Lung (tissue), 12 donors: ENCODE data around the gene SRF. TPM values are rescaled to one million over a fixed set of nuclear protein-coding genes. Genes with fewer than 3 reads are reported as not detected.
A peak's percentile ranks its signal among the peaks of the same experiment; 100 is the strongest.

Experiments used
- ATAC-seq: fragments of 200-7000 bp; cut with Tn5 transposase; one replicate; pipeline ENCODE4 v1.9.1; 2020; ENCODE audit warnings: moderate number of reproducible peaks; ENCODE audit not compliant: insufficient read depth, low FRiP score
- DNase-seq, 3 donors: peaks; one replicate each; pipeline ENCODE4 v3.0.0-alpha.2; 2013 to 2017
- H3K27ac ChIP-seq, 2 donors: one replicate each; pipeline ENCODE4 v1.5.1; 2013; ENCODE audit warnings: mild to moderate bottlenecking in 2 of 2, moderate library complexity in 2 of 2, control low read depth in 1 of 2, inconsistent platforms in 1 of 2, low read depth in 1 of 2, low read length in 1 of 2
- H3K27me3 ChIP-seq, 3 donors: one replicate each; pipeline ENCODE4 v1.5.1; 2013; ENCODE audit warnings: low read length in 2 of 3; ENCODE audit not compliant: control insufficient read depth in 3 of 3, insufficient read depth in 3 of 3
- H3K36me3 ChIP-seq, 4 donors: one replicate each; pipeline ENCODE4 v1.5.1; 2013; ENCODE audit warnings: low read length in 4 of 4, mild to moderate bottlenecking in 1 of 4, moderate library complexity in 1 of 4; ENCODE audit not compliant: control insufficient read depth in 4 of 4, insufficient read depth in 4 of 4
- H3K4me1 ChIP-seq, 5 donors: one replicate each; pipeline ENCODE4 v1.5.1; 2013; ENCODE audit warnings: low read length in 5 of 5, mild to moderate bottlenecking in 2 of 5, moderate library complexity in 1 of 5; ENCODE audit not compliant: control insufficient read depth in 5 of 5, insufficient read depth in 5 of 5
- H3K4me3 ChIP-seq: one replicate; pipeline ENCODE4 v1.5.1; 2013; ENCODE audit warnings: mild to moderate bottlenecking, control low read depth, moderate library complexity
- H3K9ac ChIP-seq, 2 donors: one replicate each; pipeline ENCODE4 v1.5.1; 2013; ENCODE audit warnings: low read length in 2 of 2, control low read depth in 1 of 2; ENCODE audit not compliant: insufficient read depth in 1 of 2
- H3K9me3 ChIP-seq, 4 donors: one replicate each; pipeline ENCODE4 v1.5.1; 2013; ENCODE audit warnings: low read length in 3 of 4, mild to moderate bottlenecking in 1 of 4, moderate library complexity in 1 of 4; ENCODE audit not compliant: control insufficient read depth in 4 of 4, insufficient read depth in 3 of 4
- WGBS, 2 donors: extraction: QIAGEN DNeasy Blood & Tissue Kit; methylation state at CpG; one replicate each; pipeline ENCODE4 v1.1.7; 2013; 5-methylcytosine and 5-hydroxymethylcytosine counted together
- polyA plus RNA-seq, 2 donors: library from polyadenylated mRNA; stranded (reverse); fragments of 200-250 nt; gene quantifications; one replicate each; pipeline ENCODE4 v1.2.1, GENCODE V29; 2013
- total RNA-seq, 2 donors: library from RNA; depleted of rRNA in 1 of 2; stranded (reverse); fragments of >200 nt in 1 of 2; gene quantifications; one replicate each; pipeline ENCODE4 v1.2.1, GENCODE V29; 2014 to 2021
- TF ChIP-seq, protein P1 (sequence below): IDR thresholded peaks from 2 replicates; pipeline ENCODE4 v1.5.1; 2012; ENCODE audit warnings: mild to moderate bottlenecking; ENCODE audit errors: control extremely low read depth, extremely low read depth
- donor health status: control.
- donor health status: control.
- donor health status: Bipolar disorder and iron deficiency.
- donor health status: healthy.
- donor health status: DM: yes; HTN: yes; CAD: no.

SRF gene
- total and polyA plus RNA-seq, 4 donors = 12.7 to 42.0 (median 29.0) TPM

- TF ChIP-seq, protein P1, sequence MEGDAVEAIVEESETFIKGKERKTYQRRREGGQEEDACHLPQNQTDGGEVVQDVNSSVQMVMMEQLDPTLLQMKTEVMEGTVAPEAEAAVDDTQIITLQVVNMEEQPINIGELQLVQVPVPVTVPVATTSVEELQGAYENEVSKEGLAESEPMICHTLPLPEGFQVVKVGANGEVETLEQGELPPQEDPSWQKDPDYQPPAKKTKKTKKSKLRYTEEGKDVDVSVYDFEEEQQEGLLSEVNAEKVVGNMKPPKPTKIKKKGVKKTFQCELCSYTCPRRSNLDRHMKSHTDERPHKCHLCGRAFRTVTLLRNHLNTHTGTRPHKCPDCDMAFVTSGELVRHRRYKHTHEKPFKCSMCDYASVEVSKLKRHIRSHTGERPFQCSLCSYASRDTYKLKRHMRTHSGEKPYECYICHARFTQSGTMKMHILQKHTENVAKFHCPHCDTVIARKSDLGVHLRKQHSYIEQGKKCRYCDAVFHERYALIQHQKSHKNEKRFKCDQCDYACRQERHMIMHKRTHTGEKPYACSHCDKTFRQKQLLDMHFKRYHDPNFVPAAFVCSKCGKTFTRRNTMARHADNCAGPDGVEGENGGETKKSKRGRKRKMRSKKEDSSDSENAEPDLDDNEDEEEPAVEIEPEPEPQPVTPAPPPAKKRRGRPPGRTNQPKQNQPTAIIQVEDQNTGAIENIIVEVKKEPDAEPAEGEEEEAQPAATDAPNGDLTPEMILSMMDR = no peak
- peaks cover 0 to 13% (median 0%) of the 10 kb centered on the region in 5 donors for H3K4me1 ChIP-seq
- H3K9me3 ChIP-seq = no peaks in the 10 kb centered on the region
- DNase-seq = no peak
- no peaks in the 10 kb centered on the region for H3K27me3 ChIP-seq
- H3K4me3 ChIP-seq = no peak overlapping the region
- no peak overlapping the region for H3K9ac ChIP-seq
- H3K27ac ChIP-seq = no peak overlapping the region
- 76 to 77% methylated on average over 14 of the region's 14 CpGs for WGBS, 2 donors
- no peak for ATAC-seq
- H3K36me3 ChIP-seq = peaks cover 0 to 48% (median 23%) of the 10 kb centered on the region in 4 donors
These were observed 29.0 kb upstream of the SRF start for GRCh38 chr6:43142101-43142500.

DNA sequence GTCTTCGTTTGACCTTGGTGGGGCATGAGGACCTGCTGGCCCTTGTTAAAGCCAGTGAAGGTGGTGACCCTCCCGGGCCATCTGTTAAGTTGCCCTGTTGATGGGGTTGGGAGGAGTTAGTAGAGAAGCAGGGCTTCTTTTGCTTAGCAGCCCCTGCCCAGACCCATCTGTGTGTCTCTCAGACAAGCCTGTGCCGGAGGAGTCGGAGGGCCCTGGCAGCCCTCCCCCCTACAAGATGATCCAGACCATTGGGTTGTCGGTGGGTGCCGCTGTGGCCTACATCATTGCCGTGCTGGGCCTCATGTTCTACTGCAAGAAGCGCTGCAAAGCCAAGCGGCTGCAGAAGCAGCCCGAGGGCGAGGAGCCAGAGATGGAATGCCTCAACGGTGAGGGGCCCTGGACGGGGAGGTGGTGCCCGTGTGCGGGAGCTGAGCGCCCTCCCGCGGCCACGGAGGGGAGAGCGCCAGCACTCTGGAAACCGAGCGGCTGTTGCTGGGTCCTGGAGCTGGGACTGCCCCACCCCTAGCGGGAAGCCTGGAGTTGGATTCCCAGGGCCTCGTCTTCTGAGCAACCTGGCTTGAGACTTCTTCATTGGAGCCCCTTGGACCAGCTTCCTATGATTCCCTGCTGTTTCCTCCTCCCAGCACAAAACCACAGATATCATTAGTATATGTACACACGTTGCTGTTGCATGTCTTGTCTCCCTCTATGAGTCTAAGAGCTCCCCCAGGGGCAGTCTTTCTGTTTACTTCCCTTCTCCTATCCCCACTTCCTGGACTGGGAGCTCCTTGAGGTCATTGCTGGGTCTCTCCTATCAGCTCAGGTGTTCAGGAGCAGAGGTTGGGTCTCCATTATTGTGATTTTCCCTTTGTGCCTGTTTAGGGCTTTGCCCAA lies 27.6 kb upstream of the SRF start:
- ATAC-seq (peak; percentile 92), DNase-seq (peak; percentile 95 to 97 (median 96))
- H3K4me1 ChIP-seq = peaks cover 0 to 13% (median 0%) of the 10 kb centered on the region in 5 donors
- H3K27ac ChIP-seq = peak overlapping the region in 1 of 2 donors; percentile 1
- 17% methylated on average over 25 of the region's 25 CpGs for WGBS, 2 donors
- TF ChIP-seq, protein P1 = peak; percentile 81
- peak overlapping the region in 1 of 2 donors; percentile 5 for H3K9ac ChIP-seq
- no peaks in the 10 kb centered on the region for H3K27me3 ChIP-seq
- no peaks in the 10 kb centered on the region for H3K9me3 ChIP-seq
- no peak overlapping the region for H3K4me3 ChIP-seq
- H3K36me3 ChIP-seq = peaks cover 0 to 52% (median 23%) of the 10 kb centered on the region in 4 donors

DNA sequence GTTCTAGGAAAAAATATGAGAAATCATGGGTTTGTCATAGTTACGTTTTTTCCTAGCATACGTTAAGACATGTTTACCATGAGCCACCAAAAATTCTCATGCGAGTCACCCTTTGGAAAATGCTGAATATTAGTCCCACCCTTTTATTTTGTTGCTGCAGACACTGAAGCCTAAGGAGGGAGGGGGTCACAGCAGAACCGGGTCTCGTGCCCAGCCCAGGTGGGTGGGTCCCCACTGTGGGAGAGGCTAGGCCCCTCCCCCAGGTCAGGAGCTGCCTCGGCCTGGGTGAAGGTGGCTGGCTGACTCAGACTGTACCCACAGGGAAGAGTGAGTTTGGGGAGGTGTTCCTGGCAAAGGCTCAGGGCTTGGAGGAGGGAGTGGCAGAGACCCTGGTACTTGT lies 26.2 kb upstream of the SRF start:
- Histone ChIP-seq H3K4me3 (no peak overlapping the region), H3K27me3 (no peaks in the 10 kb centered on the region), H3K4me1 (peaks cover 0 to 13% (median 0%) of the 10 kb centered on the region in 5 donors), H3K9ac (no peak overlapping the region), H3K9me3 (no peaks in the 10 kb centered on the region), H3K36me3 (peaks cover 0 to 38% (median 20%) of the 10 kb centered on the region in 4 donors), H3K27ac (no peak overlapping the region)
- TF ChIP-seq, protein P1 = no peak
- ATAC-seq = no peak
- DNase-seq = no peak
- WGBS, 2 donors = 83 to 85% methylated on average over 6 of the region's 6 CpGs
